ENCODE measurements around the gene CCDC192.

The CCDC192 gene

GRCh38 chr5:127970081-127970480 lies 266.9 kb downstream of the CCDC192 start (continued):
- TF ChIP-seq ELK4 (IDR thresholded peaks at IDR 0.05; ENCODE audit: borderline replicate concordance, low read depth, low read length) (no peak), ZNF362 (tag by site-specific recombination; IDR thresholded peaks at IDR 0.05) (no peak), SETDB1 (IDR thresholded peaks at IDR 0.05; ENCODE audit: insufficient read length, low read length) (no peak), ZNF707 (tag by site-specific recombination; IDR thresholded peaks at IDR 0.05) (no peak)

GRCh38 chr5:127970854-127971425 lies 267.7 kb downstream of the CCDC192 start:
- TF ChIP-seq ZNF211 (tag by site-specific recombination; IDR thresholded peaks at IDR 0.05; ENCODE audit: low read depth) (no peak), PRDM6 (tag by site-specific recombination; IDR thresholded peaks at IDR 0.05) (no peak), ZNF664 (tag by site-specific recombination; IDR thresholded peaks at IDR 0.05) (no peak), KLF1 (tag by site-specific recombination; IDR thresholded peaks at IDR 0.05) (no peak), OVOL3 (tag by site-specific recombination; IDR thresholded peaks at IDR 0.05) (no peak), ZNF658 (tag by site-specific recombination; IDR thresholded peaks at IDR 0.05) (no peak), ZNF449 (tag by site-specific recombination; IDR thresholded peaks at IDR 0.05) (no peak), ZNF37A (tag by site-specific recombination; IDR thresholded peaks at IDR 0.05) (no peak), TCF7L2 (IDR thresholded peaks at IDR 0.05; ENCODE audit: borderline replicate concordance, low read depth, low read length) (no peak), ZNF221 (tag by site-specific recombination; IDR thresholded peaks at IDR 0.05; ENCODE audit: borderline replicate concordance) (no peak), ZNF701 (tag by site-specific recombination; IDR thresholded peaks at IDR 0.05) (no peak), ZEB2 (tag by site-specific recombination; IDR thresholded peaks at IDR 0.05) (no peak), BCL6B (tag by site-specific recombination; IDR thresholded peaks at IDR 0.05) (no peak), ZNF521 (tag by site-specific recombination; IDR thresholded peaks at IDR 0.05) (no peak), ZNF274 (IDR thresholded peaks at IDR 0.05; ENCODE audit: low read length) (no peak), ZNF274 (tag by site-specific recombination; IDR thresholded peaks at IDR 0.05; ENCODE audit: borderline replicate concordance) (no peak), ZNF266 (tag by site-specific recombination; IDR thresholded peaks at IDR 0.05; ENCODE audit: low read depth) (no peak)
- Histone ChIP-seq H3K27ac (ENCODE audit: extremely low read depth, low read depth, low read length) (no peak overlapping the region), H3K9me3 (ENCODE audit: control insufficient read depth, insufficient read depth, low read depth, low read length) (no peaks in the 10 kb centered on the region), H3K4me1 (ENCODE audit: control insufficient read depth, insufficient read depth, low read length) (no peaks in the 10 kb centered on the region), H3K4me3 (ENCODE audit: low read depth, low read length) (no peak overlapping the region), H3K36me3 (ENCODE audit: control insufficient read depth in 2 of 2, insufficient read depth in 1 of 2, low read length in 2 of 2) (no peaks in the 10 kb centered on the region)
- ChIA-PET CTCF (interaction anchor here (1.0 kb wide), 1 partner anchor 14 kb away, joined by 3 read pairs; no protein-coding TSS in a partner anchor), POLR2A (no interaction called here)
